Measurements from ENCODE around the gene FLNC.

Gene FLNC

GRCh38 chr7:128801003-128801402 lies 29.2 kb upstream of the FLNC start:
- DNase-seq (ENCODE audit: low read depth) = no peak

- DNase-seq (ENCODE audit: low read depth) = no peak
Observed at GRCh38 chr7:128801667-128802418, 28.4 kb upstream of the FLNC start.

- DNase-seq (ENCODE audit: low read depth) = no peak
Observed at GRCh38 chr7:128804484-128804883, 25.7 kb upstream of the FLNC start.

GRCh38 chr7:128805225-128805624 lies 25.0 kb upstream of the FLNC start:
- DNase-seq (ENCODE audit: low read depth) = no peak

GRCh38 chr7:128807191-128807590 lies 23.0 kb upstream of the FLNC start:
- no peak for DNase-seq (ENCODE audit: low read depth)

GRCh38 chr7:128809363-128809762 lies 20.8 kb upstream of the FLNC start:
- no peak for DNase-seq (ENCODE audit: low read depth)

- DNase-seq (ENCODE audit: low read depth) = no peak
Observed at GRCh38 chr7:128810473-128810872, 19.7 kb upstream of the FLNC start.

GRCh38 chr7:128810997-128811396 lies 19.2 kb upstream of the FLNC start:
- DNase-seq (ENCODE audit: low read depth) = no peak

- no peak for DNase-seq (ENCODE audit: low read depth)
Observed at GRCh38 chr7:128811631-128812430, 18.4 kb upstream of the FLNC start.

- DNase-seq (ENCODE audit: low read depth) = no peak
Observed at GRCh38 chr7:128812514-128813168, 17.6 kb upstream of the FLNC start.

GRCh38 chr7:128814499-128814898 lies 15.7 kb upstream of the FLNC start:
- no peak for DNase-seq (ENCODE audit: low read depth)

- DNase-seq (ENCODE audit: low read depth) = no peak
Observed at GRCh38 chr7:128815289-128815942, 14.8 kb upstream of the FLNC start.

GRCh38 chr7:128818694-128819093 lies 11.5 kb upstream of the FLNC start:
- no peak for DNase-seq (ENCODE audit: low read depth)

GRCh38 chr7:128821724-128822123 lies 8.5 kb upstream of the FLNC start:
- DNase-seq (ENCODE audit: low read depth) = no peak

GRCh38 chr7:128826512-128826911 lies 3.7 kb upstream of the FLNC start:
- no peak for DNase-seq (ENCODE audit: low read depth)

- DNase-seq (ENCODE audit: low read depth) = no peak
Observed at GRCh38 chr7:128826916-128827247, 3.3 kb upstream of the FLNC start.

- no peak for DNase-seq (ENCODE audit: low read depth)
Observed at GRCh38 chr7:128827248-128827958, 2.8 kb upstream of the FLNC start.

- DNase-seq (ENCODE audit: low read depth) = no peak
Observed at GRCh38 chr7:128827971-128828711, 2.1 kb upstream of the FLNC start.

GRCh38 chr7:128829391-128830166 lies 627 bp upstream of the FLNC start:
- DNase-seq (ENCODE audit: low read depth) = no peak
